ENCODE measurements around the gene CBX4. TPM values are rescaled to one million over a fixed set of nuclear protein-coding genes. Genes with fewer than 3 reads are reported as not detected.

CBX4 gene
- total and polyA plus RNA-seq, 2 of the 4 experiments (the other 2 are of a cell fraction): 3.2 to 9.4 TPM

- no peaks in the 10 kb centered on the region for H3K36me3 ChIP-seq (ENCODE audit: control insufficient read depth, insufficient read depth, low read length)
- TF ChIP-seq NFE2L2 (IDR thresholded peaks at IDR 0.05; ENCODE audit: low read depth, low read length) (no peak), RAD21 (IDR thresholded peaks at IDR 0.05; ENCODE audit: low read length) (no peak)
- TF ChIP-seq, protein P1, sequence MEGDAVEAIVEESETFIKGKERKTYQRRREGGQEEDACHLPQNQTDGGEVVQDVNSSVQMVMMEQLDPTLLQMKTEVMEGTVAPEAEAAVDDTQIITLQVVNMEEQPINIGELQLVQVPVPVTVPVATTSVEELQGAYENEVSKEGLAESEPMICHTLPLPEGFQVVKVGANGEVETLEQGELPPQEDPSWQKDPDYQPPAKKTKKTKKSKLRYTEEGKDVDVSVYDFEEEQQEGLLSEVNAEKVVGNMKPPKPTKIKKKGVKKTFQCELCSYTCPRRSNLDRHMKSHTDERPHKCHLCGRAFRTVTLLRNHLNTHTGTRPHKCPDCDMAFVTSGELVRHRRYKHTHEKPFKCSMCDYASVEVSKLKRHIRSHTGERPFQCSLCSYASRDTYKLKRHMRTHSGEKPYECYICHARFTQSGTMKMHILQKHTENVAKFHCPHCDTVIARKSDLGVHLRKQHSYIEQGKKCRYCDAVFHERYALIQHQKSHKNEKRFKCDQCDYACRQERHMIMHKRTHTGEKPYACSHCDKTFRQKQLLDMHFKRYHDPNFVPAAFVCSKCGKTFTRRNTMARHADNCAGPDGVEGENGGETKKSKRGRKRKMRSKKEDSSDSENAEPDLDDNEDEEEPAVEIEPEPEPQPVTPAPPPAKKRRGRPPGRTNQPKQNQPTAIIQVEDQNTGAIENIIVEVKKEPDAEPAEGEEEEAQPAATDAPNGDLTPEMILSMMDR (conservative IDR thresholded peaks at IDR 0.05; ENCODE audit: low read depth, low read length): no peak
- H2BK15ac ChIP-seq (ENCODE audit: low read depth, low read length): no peak overlapping the region
- H3K79me1 ChIP-seq (ENCODE audit: low read depth in 1 of 2, low read length in 2 of 2): no peaks in the 10 kb centered on the region
- no peak overlapping the region for H3K4me3 ChIP-seq (ENCODE audit: insufficient read depth, low read depth, low read length)
- intact Hi-C loops (cut with micrococcal nuclease) (no loop called here), in situ Hi-C loops (cut with MboI; ENCODE audit: low sequenced_read_pairs) (no loop called here), dilution Hi-C loops (cut with HindIII; ENCODE audit: low sequenced_read_pairs, unreplicated experiment) (no loop called here)
- H3K9me1 ChIP-seq (ENCODE audit: insufficient read depth, low read length): no peaks in the 10 kb centered on the region
- 0% methylated on average over 1 of the region's 7 CpGs; no CpG with 5 or more reads in 1 of the 2 experiments for WGBS, 2 experiments (ENCODE audit: extremely low coverage in 2 of 2, insufficient read length in 1 of 2)
- H2BK5ac ChIP-seq (ENCODE audit: low read depth, low read length, poor library complexity, severe bottlenecking): no peak overlapping the region
- ChIA-PET CTCF (no interaction called here), POLR2A (ENCODE audit: unreplicated experiment) (no interaction called here)
- DNase-seq (no peak), ATAC-seq (ENCODE audit: low read depth) (no peak)
- no peak overlapping the region for H2BK120ac ChIP-seq (ENCODE audit: low read depth, low read length)
- no peak overlapping the region for H3K14ac ChIP-seq (replicated peaks; ENCODE audit: low read depth, low read length)
- H3K27me3 ChIP-seq (ENCODE audit: control insufficient read depth, insufficient read depth, low read length): peaks cover 36% of the 10 kb centered on the region
- no TSS peak for BruUV-seq (replicated peaks)
- no peak overlapping the region for H3K27ac ChIP-seq (ENCODE audit: insufficient read depth, low read length)
- H3K18ac ChIP-seq (ENCODE audit: low read depth, low read length): no peak overlapping the region
- H2AK5ac ChIP-seq (ENCODE audit: low read depth, low read length): no peak overlapping the region
- no peak overlapping the region for H3K4ac ChIP-seq (ENCODE audit: low read depth, low read length)
- no peak overlapping the region for H2AFZ ChIP-seq (replicated peaks; ENCODE audit: low read length, poor library complexity)
- no peak overlapping the region for H3K9ac ChIP-seq (ENCODE audit: low read depth, low read length)
- no peaks in the 10 kb centered on the region for H3K4me1 ChIP-seq (ENCODE audit: control insufficient read depth, insufficient read depth, low read length)
- H4K91ac ChIP-seq (ENCODE audit: insufficient read depth, low read depth, low read length): no peak overlapping the region
- no peaks in the 10 kb centered on the region for H3K9me3 ChIP-seq (ENCODE audit: control insufficient read depth, insufficient read depth, low read length)
- H3K4me2 ChIP-seq (ENCODE audit: low read depth, low read length): no peak overlapping the region
- no peak overlapping the region for H2AK9ac ChIP-seq (replicated peaks; ENCODE audit: low read depth, low read length, poor library complexity)
- H4K5ac ChIP-seq (ENCODE audit: low read depth, low read length): no peak overlapping the region
- H4K8ac ChIP-seq (ENCODE audit: low read depth in 2 of 2, low read length in 2 of 2): no peak overlapping the region
- no peak overlapping the region for H3K56ac ChIP-seq (ENCODE audit: extremely low read depth, insufficient read depth, low read length)
- no peak overlapping the region for H3K23ac ChIP-seq (ENCODE audit: low read depth, low read length)
- H4K20me1 ChIP-seq (ENCODE audit: insufficient read depth, low read length): no peaks in the 10 kb centered on the region
- no peak overlapping the region for H2BK20ac ChIP-seq (ENCODE audit: low read depth, low read length)
Measured at GRCh38 chr17:79883202-79883601, 44.0 kb upstream of the CBX4 start.

Data from IMR-90 (cell line).